Dermis microvascular lymphatic vessel endothelial cell (primary cell): Measurements from ENCODE around the gene HDAC9. TPM values are rescaled to one million over a fixed set of nuclear protein-coding genes. Genes with fewer than 3 reads are reported as not detected.

Experiments used
- DNase-seq, 2 donors: peaks; one replicate each; pipeline versions ENCODE4 v3.0.0 to v3.0.0-alpha.2; 2010; ENCODE audit warnings: low read depth in 2 of 2
- total RNA-seq: library from RNA; depleted of rRNA; stranded (reverse); fragments of >200 nt; gene quantifications from 2 replicates; pipeline ENCODE4 v1.2.1, GENCODE V29; 2014

The HDAC9 gene
- total RNA-seq, 1 donor from 2014 or later, result 5.3 TPM

GRCh38 chr7:18521945-18522566 lies 26.5 kb downstream of the HDAC9 start:
- no peak for DNase-seq

GRCh38 chr7:18524248-18524647 lies 28.7 kb downstream of the HDAC9 start:
- DNase-seq, result no peak

GRCh38 chr7:18526368-18526878 lies 30.9 kb downstream of the HDAC9 start:
- DNase-seq, result no peak

GRCh38 chr7:18529239-18529638 lies 33.7 kb downstream of the HDAC9 start:
- DNase-seq, result no peak

- peak; percentile 60 to 76 for DNase-seq
These were observed 35.0 kb downstream of the HDAC9 start for GRCh38 chr7:18530224-18531179.

GRCh38 chr7:18531539-18531938 lies 36.0 kb downstream of the HDAC9 start:
- DNase-seq, result no peak

GRCh38 chr7:18532813-18533212 lies 37.3 kb downstream of the HDAC9 start:
- no peak for DNase-seq

- DNase-seq, result no peak
These were observed 38.9 kb downstream of the HDAC9 start for GRCh38 chr7:18534481-18534880.

- DNase-seq, result no peak
These were observed 40.4 kb downstream of the HDAC9 start for GRCh38 chr7:18535810-18536415.

GRCh38 chr7:18536486-18536885 lies 40.9 kb downstream of the HDAC9 start:
- DNase-seq, result no peak

- DNase-seq, result no peak
These were observed 43.2 kb downstream of the HDAC9 start for GRCh38 chr7:18538554-18539250.

GRCh38 chr7:18540396-18540795 lies 44.8 kb downstream of the HDAC9 start:
- no peak for DNase-seq

- DNase-seq, result peak; percentile 52 to 67
These were observed 45.8 kb downstream of the HDAC9 start for GRCh38 chr7:18541181-18541870.

- no peak for DNase-seq
These were observed 46.3 kb downstream of the HDAC9 start for GRCh38 chr7:18541871-18542212.

GRCh38 chr7:18546576-18546975 lies 51.0 kb downstream of the HDAC9 start:
- DNase-seq, result no peak

GRCh38 chr7:18547509-18548187 lies 52.1 kb downstream of the HDAC9 start:
- no peak for DNase-seq

GRCh38 chr7:18548534-18548933 lies 53.0 kb downstream of the HDAC9 start:
- DNase-seq, result no peak

- DNase-seq, result no peak
These were observed 55.0 kb downstream of the HDAC9 start for GRCh38 chr7:18550574-18550973.

- DNase-seq, result peak in 1 of 2 donors; percentile 80
These were observed 56.9 kb downstream of the HDAC9 start for GRCh38 chr7:18552316-18552916.
